GM04503 (cell line): ENCODE measurements around the gene CDIP1.
"Not testable (repeated sequence)": the region's sequence is repeated elsewhere in the genome, so short reads cannot be mapped to it uniquely, and the experiment has no call there.

Experiments
- DNase-seq: peaks from one replicate; pipeline ENCODE4 v3.0.0-alpha.2; 2012; ENCODE audit warnings: low read depth

The CDIP1 gene

DNA sequence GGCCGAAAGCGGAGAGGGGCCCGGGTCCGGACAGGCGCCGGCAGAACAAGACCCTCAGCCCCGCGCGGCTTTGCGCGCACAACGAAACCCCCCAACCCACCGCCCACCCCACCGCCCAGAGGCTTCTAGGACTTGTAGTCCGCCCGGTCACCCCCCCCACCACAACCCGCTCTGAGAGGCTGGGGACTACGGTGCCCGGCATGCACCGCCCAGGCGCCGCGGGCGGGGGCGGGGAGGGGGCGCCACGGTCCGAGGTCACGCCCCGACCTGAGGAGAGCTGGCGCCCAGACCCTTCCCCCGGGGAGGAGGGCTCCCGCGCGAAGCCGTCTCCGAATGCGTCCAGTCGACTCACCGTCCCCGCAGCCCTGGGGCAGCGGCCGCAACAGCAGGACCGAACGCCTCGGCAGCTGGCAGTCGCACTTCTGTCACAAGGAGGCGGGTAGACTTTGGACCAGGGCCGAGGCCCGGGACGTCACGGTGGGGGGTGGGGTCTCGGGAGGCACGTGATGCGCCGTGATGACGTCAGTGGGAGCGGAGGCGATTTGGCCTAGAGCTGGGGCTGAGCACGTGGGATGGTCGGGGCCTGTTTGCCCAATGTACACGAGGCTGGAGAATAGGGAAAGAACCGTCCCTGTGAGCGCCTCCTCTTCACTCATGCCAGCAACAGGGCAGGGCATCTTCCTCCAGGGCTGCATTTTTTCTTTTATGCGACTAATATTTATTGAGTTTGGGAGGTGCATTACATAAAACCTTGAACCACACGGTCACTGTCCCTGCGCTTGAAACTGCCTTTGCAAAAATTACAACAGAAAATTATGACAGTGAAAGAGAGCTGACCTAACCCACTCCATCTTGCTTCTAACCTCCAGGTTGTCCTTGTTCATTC, at the start of gene CDIP1:
Gene CDIP1 (minus strand): TSS at position 424 of the 886 bp plus-strand sequence. CDS start 24,643 bp downstream, outside the sequence.
- peak; percentile 61 for DNase-seq

- DNase-seq: no peak
Measured at GRCh38 chr16:4586291-4586690, 47.7 kb upstream of the CDIP1 start.

DNA sequence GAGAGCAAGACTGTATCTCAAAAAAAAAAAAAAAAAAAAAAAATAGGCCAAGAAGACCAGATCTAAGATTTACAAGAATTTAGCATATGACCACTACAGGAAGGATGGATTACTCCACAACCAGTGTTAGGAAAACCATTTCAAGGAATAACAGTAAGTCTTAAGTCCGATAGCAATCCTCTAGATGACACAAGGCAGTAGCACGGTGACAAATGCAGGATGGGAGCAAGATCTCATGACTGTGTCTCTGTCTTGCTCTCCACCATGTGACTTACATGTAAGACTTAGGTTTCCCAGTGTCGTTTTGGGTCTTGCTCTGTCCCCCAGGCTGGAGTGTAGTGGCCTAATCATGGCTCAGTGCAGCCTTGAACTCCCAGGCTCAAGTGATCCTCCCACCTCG, 45.3 kb upstream of the CDIP1 start:
- no peak for DNase-seq

DNA sequence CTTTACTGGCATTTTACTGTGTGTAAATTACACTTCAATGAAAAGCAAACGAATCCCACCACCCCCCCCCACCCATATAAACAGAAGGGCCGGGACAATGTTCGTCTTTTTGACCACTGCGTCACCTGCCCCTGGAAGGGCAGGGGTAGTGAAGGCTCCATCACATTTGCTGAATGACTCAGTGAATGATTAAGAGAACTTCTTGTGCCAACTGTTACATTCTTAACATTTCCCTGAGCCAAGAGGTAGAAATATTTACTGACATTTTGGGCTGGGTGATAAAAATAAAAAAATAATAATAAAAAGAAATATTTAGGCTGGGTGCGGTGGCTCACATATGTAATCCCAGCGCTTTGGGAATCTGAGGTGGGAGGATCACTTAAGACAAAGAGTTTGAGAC, 41.7 kb upstream of the CDIP1 start:
- DNase-seq: no peak

- DNase-seq: no peak
Measured at GRCh38 chr16:4578961-4579530, 40.5 kb upstream of the CDIP1 start.

DNA sequence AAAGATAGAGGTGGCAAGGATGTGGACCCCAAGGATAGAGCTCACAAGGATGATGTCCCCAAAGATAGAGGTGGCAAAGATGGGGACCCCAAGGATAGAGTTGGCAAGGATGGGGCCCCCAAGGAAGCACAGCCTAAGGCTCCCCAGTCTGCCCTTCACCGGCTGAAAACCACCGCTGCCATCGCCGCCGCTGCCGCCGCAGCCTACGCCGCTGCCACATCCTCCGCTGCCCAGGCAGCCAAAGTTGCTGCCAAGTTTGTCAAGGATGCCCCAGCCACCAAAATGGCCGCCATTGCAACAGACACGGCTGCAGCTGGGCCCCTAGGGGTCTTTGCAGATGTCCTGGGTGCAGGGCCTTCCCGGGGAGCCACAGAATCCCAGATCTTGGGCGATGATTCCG, 37.4 kb upstream of the CDIP1 start:
- DNase-seq: no peak

DNA sequence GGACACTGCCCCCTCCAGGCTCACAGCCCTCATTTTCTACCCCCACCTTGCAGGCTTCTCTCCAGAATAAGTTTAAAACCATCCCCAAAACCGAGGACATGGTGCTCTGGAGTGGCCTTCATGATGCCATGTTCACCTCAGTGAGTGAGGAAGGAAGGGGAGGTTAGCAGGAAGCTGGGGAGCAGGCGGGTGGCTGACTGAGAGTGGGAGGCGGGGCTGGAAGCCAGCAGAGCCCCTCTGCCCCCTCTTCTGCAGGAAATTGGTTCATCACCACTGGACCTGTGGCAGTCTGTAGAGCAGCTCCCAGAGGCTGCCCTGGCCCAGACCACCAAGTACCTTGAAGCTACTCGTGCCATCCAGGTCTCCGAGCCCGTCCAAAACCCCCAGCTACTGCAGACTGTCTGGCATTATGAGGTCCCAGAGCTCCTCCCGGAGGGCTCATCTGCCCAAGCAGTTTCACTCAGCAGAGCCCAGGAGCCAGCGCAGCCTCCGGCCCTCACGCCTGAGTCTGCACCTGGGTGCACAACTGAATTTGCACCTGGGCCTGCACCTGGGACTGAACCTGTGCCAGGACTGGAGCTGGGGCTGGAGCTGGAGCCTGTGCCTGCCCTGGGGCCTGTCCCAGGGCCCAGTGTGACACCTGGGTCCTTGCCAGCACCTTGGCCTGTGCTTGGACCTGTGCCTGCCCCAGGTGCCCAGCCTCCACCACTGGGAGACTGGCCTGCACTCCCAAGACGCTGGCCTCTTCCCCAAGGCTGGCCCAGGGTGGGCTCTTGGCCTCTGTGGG, 36.5 kb upstream of the CDIP1 start:
- no peak for DNase-seq

- DNase-seq: not testable (repeated sequence)
Measured at GRCh38 chr16:4573926-4574325, 35.4 kb upstream of the CDIP1 start.

GRCh38 chr16:4572715-4573114, 34.1 kb upstream of the CDIP1 start:
- DNase-seq: no peak

DNA sequence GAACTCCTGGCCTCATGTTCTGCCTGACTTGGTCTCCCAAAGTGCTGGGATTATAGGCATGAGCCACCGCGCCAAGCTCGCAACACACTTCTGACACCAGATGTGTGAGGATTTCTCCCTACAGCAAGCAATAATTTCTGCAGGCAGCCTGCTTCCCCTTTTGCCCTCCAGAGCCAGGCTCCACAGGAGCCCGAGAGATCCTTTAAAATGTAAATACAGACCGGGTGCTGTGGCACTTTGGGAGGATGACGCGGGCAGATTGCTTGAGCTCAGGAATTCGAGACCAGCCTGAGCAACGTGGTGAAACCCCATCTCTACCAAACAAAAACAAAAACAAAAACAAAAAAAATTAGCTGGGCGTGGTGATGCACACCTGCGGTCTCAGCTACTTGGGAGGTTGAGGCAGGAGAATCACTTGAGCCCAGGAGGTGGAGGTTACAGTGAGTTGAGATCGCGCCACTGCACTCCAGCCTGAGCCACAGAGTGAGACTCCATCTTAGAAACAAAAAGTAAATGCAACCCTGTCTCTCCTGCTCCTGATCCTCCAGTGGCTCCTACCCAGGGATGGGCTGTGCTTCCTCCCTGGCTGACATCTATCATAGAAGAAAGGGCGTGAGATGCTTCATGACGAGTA, 32.2 kb upstream of the CDIP1 start:
- DNase-seq: no peak

DNA sequence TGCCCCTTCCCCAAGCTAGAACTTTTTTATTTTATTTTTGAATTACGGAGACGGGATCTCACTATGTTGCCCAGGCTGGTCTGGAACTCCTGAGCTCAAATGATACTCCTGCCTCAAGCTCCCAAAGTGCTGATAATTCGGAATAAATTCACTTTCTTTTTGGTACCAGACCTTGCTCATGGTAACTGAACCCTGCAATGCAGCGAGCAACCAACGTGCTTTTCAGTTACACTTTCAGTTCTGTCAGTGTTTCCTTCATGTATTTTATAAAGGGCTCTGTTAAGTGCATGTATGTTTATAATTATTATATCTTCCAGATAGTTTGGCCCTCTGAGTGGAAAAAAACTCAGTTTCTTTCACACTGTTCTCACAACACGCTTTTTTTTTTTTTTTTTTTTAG, 31.5 kb upstream of the CDIP1 start:
- no peak for DNase-seq

- no peak for DNase-seq
Measured at GRCh38 chr16:4566144-4566543, 27.6 kb upstream of the CDIP1 start.

DNA sequence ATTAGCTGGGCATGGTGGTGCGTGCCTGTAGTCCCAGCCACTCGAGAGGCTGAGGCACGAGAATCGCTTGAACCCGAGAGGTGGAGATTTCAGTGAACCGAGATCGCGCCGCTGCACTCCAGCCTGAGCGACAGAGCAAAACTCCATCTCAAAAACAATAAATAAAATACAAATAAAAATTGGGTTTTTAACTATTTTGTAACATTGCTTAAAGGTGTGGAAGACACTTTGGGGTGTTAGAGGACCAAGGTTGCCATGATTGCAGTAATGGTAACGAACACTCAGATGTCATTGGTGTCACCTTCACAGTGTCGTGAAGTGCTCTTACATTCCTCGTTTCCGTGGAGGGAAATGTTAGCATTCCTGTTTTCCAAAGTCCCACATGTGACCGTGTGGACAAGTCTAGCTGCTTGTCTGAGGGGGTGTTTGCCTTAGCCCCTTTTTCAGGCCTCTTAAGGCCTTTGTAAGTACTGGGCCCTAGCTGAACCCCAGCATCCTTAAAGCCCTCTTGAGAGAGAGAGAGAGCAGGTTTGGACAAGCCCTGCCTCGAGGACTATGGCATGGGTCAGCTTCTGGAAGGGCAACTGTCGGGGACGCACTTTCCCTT, 26.2 kb upstream of the CDIP1 start:
- DNase-seq: no peak

- no peak for DNase-seq
Measured at GRCh38 chr16:4561596-4561995, 23.0 kb upstream of the CDIP1 start.

- DNase-seq: no peak
Measured at GRCh38 chr16:4557973-4558372, 19.4 kb upstream of the CDIP1 start.

DNA sequence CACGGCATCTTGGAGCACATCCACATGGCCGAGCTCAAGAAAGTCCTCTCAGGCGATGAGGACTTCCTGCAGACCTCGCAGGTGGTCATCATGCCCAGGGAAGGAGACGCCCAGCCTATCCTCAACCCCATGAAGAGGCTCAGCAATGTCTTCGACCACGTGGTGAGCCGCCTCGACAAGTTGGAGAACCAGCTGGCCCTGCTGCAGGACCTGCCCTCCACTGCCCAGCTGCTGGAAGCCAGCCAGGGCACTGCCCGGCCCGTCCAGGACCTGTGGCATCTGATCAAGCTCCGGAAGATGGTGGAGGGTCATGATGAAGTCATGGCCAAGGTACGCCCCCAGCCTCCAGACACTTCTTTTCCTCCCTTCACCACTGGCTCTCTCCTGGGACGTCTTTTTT, 18.0 kb upstream of the CDIP1 start:
- DNase-seq: no peak

- no peak for DNase-seq
Measured at GRCh38 chr16:4556112-4556511, 17.5 kb upstream of the CDIP1 start, which contains the start of gene C16orf96. Gene C16orf96, plus strand, starts transcription at chr16:4556340. Its CDS starts 150 bp downstream, at chr16:4556490.

GRCh38 chr16:4552541-4552940, 14.0 kb upstream of the CDIP1 start:
- DNase-seq: no peak

- DNase-seq: no peak
Measured at GRCh38 chr16:4550591-4550990, 12.0 kb upstream of the CDIP1 start.

DNA sequence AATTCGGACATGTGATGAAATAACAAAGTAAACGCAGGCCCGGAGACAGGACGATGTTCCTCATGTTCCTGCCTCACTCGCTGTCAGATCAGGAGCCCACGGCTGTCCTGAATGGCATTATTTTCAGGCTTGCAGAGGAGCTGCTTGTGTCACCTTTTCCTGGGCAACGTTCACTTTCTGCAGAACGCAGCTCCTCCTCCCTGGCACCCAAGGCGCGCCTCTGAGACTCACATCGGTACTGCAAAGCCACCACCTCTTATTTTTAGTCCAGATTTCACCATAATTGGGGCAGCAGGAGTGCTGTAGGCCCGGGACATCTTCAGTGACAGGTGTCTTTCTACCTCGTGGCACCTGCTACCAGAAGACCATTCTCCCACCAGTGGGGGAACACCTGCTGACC, 9.6 kb upstream of the CDIP1 start:
- no peak for DNase-seq

DNA sequence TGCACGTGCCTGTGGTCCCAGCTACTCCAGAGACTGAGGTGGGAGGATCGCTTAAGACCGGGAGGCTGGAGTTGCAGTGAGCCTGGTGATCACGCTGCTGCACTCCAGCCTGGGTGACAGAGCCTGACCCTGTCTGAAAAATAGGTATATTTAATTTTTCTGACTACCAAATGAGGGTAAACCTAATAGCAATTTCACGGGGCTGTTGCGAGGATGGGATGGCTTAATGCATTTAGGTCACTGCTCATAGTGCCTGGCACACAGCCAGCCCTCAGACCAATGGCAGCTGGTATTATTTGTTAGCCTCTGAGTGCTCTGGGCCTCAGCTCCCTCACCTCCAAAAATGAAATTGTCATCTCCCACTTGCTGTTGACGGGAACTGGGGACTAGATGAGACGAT, 5.9 kb upstream of the CDIP1 start:
- no peak for DNase-seq
